GM19468 (cell line): ENCODE data around the gene ERCC1.
A peak's percentile ranks its signal among the peaks of the same experiment; 100 is the strongest.

ENCODE experiments used
- ATAC-seq: cut with Tn5 transposase; IDR thresholded peaks from one replicate; pipeline ENCODE4 v1.9.1; 2021; ENCODE audit warnings: mild to moderate bottlenecking, moderate library complexity, moderate number of reproducible peaks; ENCODE audit not compliant: unreplicated experiment; ENCODE audit errors: extremely low read depth

ERCC1 gene

DNA sequence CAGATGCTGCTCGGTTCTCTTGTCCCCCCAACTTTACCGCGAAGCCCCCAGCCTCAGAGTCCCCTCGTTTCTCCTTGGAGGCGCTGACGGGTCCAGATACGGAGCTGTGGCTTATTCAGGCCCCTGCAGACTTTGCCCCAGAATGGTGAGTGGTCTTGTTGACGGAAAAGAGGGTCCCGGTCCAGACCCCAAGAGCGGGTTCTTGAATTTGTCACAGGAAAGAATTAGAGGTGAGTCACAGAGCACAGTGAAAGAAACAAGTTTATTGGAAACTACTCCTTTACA lies 16.7 kb downstream of the ERCC1 start:
- no peak for ATAC-seq

DNA sequence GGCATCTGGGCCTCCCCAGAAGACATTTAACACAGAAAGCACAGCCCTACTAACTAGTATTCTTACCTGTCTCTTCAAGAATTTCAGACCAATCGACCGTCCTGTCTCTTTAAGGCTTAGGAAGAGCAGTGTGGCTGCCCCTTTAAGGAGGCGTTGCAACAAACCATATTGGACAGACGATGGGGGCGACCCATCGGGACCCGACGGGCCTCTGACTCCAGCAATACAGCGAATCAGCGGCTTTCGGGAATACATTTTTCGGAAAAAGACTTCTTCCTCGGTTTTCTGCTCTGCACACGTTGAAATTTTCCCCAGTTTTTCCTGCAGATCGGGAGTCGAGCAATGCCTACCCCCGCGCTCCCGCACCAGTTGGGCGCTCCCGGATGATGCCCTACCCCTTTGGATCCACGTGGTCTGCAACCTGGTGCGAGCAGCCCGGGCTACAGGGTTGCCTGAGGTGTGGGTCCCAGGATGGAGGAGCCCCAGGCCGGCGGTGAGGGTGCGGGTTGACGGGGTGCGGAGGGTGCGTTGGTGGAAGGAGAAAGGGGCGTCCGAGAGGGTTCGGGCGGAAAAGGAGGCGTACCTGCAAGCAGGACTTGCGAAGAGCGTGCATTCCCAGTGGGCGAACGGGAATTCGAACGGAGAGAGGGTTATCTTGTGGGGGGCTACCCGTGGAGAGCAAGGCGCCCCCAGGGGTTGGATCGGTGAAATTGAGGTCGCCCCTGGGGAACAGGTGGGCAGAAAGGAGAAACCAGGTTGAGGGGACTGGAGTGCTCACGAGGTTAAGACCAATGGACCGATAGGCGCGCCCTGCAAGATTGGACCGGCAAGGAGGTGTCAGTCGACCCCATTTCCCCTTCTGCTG lies 17.3 kb downstream of the ERCC1 start, which contains the start of gene POLR1G:
Gene POLR1G, plus strand, starts transcription at position 419 of the 865 bp plus-strand sequence. Its CDS starts 53 bp downstream, at position 472.
- ATAC-seq, result no peak

DNA sequence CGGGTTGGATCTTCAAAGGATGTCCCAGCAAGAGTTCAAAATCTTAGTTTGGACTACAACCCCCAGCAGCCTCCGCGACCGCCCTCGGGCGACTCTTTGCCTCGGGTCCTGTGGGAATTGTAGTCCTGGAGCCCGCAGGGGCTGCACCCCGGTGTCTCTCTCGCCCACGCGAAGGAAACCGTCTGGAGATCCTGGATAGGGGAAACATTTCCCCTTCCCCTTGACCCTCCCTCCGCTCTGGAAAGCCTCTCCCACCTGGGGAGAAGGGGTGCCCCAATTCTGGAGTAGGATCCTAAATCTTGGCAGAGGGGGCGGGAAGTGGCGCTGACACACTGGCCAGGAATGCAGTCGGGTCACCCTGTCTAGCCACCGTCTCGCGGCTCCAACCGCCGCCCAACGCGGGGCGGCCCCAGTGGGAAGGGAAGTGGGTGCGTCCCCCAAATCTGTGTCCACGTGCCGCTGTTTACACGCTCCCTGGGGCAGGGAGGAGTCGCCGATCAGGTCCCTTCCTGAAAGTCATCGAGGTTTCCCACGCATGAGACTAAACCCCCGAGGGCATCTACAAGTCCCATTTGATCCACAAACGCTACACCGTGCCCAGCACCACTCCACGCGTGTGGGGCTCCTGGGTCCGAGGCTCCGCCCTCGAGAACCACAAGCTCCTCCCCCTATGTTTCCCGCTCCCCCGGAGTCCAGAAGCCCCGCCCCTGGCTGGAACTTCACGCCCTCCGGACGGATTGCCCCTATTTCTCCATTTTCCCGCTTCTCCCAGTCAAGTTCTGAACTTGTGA lies 18.1 kb downstream of the ERCC1 start:
- ATAC-seq, result peak; percentile 15

DNA sequence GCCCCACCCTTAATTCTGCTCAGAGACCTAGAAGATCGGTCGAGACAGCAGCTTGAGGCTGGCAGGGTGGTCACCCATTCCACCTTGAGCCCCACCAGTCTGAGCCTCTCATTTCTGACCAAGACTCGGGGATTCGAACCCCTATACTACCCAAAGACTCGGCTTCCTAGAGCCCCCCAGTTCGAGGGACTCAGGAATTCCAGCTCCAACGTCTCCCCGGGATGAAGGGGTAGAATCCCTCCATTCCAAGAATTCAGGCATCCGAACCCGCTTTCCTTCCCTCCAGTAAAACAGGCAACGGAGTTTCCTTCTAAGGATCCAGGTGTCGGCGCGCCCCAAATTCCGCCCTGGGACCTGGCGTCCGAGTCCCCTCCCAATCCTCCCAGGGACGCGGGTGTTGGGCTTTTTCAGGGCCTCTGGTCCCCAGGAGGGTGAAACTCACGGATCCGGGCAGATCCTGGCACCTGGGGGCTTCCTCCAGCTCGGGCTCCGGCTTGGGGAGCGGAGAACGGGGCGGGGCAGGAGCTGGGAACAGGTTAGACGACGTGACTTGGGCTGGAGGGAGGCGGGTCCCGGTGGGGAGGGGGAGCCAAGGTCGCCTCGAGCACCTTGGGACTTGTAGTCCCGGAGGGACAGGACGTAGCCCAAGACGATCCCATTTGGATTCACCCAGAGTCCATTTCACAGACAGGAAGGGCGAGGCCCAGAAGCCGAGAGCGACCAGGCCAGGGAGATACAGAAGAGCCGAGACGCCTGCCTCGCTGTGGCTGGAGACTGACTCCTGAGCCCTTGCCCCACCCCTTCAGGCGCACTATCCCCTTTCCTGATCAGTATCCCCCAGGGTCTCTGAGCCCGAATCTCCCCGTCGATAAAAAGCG lies 18.9 kb downstream of the ERCC1 start, which contains the start of gene PPP1R13L:
Gene PPP1R13L, minus strand, starts transcription at position 513 of the 878 bp plus-strand sequence. CDS start 6,751 bp downstream, outside the sequence.
- ATAC-seq, result no peak

DNA sequence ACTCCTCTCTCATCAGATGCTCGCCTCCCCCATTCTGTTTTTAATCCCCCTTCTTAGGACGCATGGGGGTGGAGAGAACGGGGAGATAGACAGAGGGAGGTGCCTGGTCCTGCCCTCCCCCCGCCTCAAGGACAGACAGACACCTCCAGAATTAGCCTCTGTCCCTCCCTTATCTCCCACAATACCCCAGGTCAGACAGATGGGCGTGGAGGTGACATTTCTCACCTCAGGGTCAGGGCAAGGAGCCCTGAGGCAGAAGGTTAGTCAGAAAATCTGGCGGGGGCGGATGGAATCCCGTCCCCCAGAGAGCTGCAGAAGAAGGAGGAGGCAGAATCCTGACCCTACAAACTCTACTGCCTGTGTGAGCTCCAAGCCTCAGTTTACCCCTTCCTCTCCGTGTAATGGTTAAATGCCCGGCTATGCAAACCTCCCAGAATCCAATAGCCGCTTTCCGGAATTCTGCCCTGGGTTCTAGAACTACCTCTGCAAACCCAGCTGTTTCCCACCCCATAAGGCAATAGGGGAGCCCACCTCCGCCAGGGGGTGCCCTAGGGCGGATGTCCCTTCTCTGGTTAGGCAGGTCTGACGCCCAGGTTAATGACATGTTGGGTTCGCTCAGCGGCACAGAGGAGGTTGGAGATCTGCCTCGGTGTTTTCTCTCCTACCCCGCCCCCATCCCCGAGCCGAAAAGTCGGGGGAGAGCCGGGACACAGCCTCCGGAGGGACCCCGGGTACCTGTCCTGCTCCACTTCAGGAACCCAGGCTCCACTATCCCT lies 19.7 kb downstream of the ERCC1 start:
- ATAC-seq, result no peak

DNA sequence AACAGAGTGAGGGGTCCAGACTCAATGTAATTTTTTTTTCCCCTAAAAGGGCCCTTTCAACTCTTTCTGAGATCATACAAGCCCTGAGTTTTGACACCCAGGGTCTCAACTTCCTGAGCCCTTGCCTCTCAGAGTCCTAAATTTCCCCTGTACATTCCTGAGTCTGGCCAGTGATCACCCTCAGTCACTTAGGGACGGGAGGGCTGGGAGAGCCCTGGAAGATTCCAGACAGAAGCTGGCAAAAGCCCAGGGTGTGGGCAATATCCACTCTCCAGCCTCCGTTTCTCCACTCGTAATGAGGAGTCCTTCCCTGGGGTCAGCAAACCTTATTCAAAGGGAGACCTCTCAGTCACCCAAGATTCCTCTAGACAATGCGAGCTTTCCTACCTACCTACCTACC lies 20.4 kb downstream of the ERCC1 start:
- ATAC-seq, result no peak

DNA sequence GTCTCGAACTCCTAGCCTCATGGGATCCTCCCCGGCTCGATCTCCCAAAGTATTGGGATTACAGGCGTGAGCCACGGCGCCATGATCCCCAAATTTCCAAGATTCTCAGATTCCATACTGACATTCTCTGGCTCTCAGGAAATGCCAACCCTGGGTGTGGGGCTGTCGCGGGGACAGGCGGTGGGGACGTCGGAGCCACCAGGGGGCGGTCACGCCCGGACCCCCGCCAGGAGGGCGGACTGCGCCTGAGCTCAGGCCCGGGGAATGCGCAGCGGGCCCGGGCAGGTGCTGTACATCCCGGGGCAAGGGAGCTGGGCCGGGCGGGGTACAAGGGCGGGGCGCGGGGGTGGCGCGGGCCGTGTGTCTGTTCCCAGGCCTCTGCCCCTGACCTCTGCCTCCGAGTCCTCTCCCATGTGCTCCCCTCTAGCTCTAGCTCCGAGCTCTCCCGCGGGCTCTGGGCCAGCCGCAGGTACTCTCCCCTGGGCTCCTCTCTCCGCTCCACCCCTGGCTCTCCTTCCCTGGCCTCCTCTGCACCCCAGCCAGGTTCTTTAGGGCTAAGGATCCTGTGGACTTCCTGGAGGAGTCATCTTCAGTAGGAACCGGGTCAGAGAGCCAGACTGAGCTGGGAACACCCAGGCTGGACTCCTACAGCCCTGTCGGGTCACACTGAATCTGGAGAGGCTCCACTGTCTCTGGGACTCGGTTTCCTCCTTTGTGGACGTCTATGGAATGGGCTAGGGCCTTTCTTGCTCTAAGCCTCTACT lies 21.2 kb downstream of the ERCC1 start:
- no peak for ATAC-seq

DNA sequence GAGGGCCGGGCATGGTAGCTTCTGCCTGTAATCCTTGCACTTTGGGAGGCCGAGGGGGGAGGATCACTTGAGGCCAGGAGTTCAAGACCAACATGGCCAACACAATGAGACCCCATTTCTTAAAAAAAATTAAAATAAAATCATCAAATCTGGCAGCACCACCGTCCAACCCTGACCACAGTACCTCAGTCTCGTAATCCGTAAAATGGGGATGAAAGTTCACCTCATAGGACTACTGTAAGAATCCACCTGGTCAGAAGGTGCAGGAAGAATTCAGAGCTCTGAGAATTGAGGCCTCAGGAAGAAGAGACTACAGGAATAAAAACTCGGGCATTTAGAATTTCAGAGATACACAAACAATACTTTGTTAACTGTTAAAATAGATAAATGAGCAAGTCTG lies 21.9 kb downstream of the ERCC1 start:
- ATAC-seq, result no peak

DNA sequence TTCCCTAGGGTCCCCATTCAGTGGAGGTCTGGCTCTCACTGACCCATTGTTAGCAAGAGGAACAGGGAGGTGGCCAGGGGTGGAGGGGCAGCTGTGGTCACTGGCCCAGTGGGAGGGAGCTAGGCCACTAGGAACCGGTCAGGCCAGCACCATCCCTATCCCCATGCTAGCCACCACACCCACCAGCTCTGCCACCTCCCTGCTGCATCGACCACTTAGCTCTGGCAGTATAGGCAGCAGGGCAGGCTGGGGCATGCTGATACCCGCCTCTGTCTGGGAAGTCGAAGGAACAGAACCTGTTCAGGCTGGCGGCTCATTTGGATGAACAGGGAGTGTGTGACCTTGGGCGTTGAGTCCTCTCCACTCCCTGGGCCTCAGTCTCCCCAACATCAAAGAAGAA lies 23.5 kb downstream of the ERCC1 start:
- no peak for ATAC-seq

DNA sequence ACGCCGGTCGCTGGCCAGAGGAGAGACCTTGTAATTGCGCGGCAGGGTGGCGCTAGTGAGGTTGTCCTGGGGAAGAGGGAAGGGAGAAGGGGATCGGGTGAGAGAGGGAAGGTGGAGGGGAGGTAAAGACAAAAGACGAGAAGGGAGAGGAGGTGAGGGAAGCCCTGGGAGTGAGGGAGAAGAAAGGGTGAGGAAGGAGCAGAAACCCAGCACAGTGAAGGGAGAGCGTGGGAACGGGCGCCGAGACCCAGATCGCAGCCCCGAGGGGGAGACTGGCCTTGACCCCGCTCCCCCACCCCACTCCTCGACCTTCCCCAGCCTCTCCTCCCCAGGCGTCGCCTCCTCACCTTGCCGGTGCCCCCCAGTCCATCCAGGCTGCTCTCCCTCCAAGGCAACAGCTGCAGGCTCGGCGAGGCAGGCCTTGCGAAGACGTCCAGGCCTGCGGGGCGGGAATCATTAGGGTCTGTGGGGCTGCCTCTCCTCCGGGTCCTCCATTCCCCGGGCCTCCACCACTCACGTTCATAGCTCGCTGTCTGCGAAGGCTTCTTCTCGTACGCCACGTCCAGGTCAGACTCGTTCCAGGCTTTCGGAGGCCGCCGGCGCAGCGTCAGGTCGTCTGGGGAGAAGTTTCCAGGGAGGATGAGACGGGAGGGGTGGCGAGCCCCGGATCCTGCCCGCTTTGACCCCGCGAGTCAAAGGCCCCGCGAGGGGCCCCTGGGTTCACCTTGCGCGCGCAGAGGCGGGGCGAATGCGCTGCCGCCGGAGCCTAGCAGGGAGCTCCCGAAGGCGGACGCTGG lies 27.7 kb downstream of the ERCC1 start:
- ATAC-seq, result no peak

DNA sequence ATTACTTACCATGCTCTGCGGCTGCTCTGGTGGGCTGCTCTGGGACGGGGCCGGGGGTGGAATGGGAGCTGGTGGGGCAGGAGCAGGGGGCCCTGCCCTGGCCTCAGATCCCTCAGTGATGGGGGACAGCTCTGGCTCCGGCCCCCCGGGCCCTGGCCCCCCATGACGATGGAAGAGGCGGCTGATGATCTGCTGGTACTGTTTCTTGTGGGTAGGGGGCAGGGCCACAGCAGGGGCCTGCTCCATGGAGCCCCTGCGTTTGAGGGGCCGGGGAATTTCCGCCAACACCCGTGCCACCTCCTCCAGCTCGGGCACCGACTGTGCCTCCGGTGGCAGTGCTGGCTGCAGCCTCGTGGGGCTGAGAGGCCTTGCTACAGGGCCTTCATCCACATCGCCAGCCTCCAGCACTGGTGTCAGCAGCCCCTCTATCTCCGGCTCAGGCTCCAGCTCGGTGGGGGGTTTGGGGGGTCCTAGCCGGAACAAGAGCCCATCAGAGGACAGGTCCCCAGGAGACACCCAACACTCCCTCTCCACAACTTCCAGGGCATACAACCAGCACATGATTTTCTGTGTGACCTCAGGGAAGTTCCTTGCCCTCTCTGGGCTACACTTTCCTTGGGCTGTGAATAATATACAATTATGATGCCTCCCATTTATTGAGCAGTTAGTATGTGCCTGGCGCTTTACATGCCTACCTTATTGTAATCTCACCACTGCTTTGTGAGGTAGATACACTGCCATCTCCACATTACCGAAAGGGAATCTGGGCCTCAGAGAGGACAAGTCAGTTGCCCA lies 31.6 kb downstream of the ERCC1 start:
- ATAC-seq, result no peak

DNA sequence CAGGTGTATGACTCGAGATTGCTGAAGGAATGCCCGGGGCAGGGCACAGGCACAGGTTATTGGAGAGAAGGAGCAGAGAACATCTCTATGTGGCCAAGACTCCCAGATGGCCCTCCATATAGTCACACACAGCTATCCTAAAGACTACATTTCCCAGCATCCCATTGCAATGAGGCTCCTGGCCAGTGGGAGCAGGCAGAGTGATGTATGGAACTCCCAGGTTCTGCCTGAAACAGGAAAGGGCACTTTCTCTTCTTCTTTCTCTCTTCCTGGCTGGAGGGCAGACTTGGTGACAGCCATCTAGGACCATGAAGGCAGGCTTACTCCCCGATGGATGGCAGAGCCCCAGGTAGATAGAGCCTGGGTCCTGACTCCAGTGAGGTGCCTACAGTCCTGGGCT lies 32.4 kb downstream of the ERCC1 start:
- ATAC-seq, result no peak

DNA sequence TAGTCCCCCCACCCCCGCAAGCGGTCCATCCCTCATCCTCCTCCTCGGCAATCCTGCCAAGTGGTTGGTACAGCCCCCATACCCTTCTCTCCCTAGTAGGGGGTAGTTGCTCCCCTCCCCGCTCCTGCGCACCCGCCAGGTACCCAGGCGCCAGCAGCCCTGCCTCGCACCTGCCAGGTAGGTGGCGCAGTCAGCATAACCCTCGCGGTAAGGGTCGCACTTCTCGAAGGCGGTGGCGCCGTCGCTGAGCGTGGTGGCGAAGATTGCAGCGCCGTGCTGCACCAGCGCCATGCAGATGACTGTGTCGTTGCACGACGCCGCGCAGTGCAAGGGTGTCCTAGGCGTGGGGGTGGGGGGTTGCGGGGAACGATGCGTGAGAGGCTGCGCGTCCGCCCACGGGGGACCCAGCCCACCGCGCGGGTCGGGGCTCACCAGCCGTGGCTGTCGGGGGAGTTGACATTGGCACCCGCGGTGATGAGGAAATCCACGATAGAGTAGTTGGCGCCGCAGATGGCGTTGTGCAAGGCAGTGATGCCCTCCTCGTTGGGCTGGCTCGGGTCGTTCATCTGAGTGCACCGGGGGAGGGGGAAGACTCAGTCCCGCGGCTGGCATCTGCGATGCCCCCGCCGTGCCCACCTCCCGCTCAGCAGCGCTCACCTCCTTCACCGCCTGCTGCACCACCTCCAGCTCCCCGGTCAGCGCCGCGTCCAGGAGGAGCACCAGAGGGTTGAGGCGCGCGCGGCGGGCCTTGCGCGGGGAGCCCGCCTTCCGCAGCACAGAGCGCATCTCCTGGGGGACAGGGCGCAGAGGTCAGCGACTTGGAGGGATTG lies 38.1 kb downstream of the ERCC1 start:
- ATAC-seq, result no peak

DNA sequence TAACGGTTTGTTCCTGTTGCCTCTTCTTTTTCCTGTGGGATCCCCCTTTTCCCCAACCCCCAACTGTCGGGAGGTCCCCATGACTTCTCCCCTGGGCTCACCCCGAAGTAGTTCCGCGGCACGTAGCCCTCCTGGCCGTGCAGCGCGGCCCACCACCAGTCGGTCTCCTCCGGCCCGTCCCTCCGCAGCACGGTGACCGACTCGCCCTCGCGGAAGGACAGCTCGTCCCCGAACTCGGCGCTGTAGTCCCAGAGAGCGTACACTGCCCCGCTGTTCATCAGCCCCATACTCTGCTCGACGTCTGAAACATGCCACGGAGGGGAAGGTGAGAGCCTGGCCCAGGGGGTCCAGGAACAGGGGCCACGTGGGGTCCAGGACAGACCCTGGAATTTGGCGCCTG lies 41.3 kb downstream of the ERCC1 start:
- ATAC-seq, result no peak

DNA sequence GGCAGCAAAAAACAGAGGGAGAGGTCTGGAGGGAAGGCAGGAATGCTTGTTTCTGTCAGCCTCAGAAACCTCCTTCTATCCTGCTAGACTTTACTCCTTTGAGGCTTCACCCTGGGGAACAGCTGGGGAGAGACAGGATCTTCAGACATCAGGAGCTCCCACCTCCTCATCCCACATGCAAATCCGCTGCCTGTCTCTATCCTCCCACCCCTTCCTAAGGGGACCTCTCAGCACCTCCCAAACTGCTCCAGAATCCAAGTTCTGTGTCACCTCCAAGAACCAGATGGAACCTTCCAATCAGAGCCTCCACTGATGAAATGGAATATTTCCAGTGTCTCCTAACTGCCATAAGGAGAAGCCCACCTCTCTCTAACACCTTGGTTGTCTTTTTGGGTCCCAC lies 43.6 kb downstream of the ERCC1 start:
- no peak for ATAC-seq

DNA sequence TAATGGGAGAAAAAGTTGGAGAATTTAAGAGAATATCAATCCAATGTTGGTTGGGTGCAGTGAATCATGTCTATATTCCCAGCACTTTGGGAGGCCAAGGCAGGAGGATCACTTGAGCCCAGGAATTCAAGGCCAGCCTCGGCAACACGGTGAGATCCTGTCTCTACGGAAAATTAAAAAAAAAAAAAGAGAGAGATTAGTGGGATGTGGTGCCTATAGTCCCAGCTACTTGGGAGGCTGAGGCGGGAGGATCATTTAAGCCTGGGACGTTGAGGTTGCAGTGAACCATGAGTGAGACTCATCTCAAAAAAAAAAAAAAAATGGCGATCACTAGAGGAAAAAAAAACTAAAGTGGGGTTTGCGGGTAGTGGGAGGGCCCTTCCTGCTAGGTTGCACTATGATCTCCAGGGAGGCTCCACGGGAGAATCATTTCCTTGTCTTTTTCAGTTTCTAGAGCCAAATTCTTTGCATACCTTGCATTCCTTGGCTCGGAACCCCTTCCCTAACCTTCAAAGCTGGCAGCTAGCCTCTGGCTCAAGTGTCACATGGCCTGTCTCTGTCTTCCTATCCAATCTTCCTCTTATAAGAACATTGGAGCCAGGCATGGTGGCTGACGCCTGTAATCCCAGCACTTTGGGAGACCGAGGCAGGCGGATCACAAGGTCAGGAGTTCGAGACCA lies 47.5 kb downstream of the ERCC1 start:
- ATAC-seq, result no peak
